ENCODE results near the gene FOXP4.

Gene FOXP4

GRCh38 chr6:41602422-41602743 lies 56.2 kb downstream of the FOXP4 start:
- H3K27ac ChIP-seq = no peak overlapping the region
- TF ChIP-seq ZFX (IDR thresholded peaks at IDR 0.05) (no peak), CTCF (conservative IDR thresholded peaks at IDR 0.05) (no peak)

- TF ChIP-seq ZFX (IDR thresholded peaks at IDR 0.05) = no peak
- TF ChIP-seq CTCF (conservative IDR thresholded peaks at IDR 0.05) = peak; percentile 93
- H3K27ac ChIP-seq = no peak overlapping the region
Measured at GRCh38 chr6:41602864-41603608, 56.9 kb downstream of the FOXP4 start.

- no peak for TF ChIP-seq CTCF (conservative IDR thresholded peaks at IDR 0.05)
- TF ChIP-seq ZFX (IDR thresholded peaks at IDR 0.05) = no peak
- H3K27ac ChIP-seq = no peak overlapping the region
Measured at GRCh38 chr6:41604006-41604405, 57.8 kb downstream of the FOXP4 start.

GRCh38 chr6:41605649-41606048 lies 59.5 kb downstream of the FOXP4 start:
- no peak for TF ChIP-seq CTCF (conservative IDR thresholded peaks at IDR 0.05)
- TF ChIP-seq ZFX (IDR thresholded peaks at IDR 0.05) = no peak
- no peak overlapping the region for H3K27ac ChIP-seq

GRCh38 chr6:41607036-41607435 lies 60.9 kb downstream of the FOXP4 start:
- TF ChIP-seq ZFX (IDR thresholded peaks at IDR 0.05) = no peak
- H3K27ac ChIP-seq = no peak overlapping the region

GRCh38 chr6:41607736-41608135 lies 61.6 kb downstream of the FOXP4 start:
- no peak for TF ChIP-seq ZFX (IDR thresholded peaks at IDR 0.05)
- no peak for TF ChIP-seq CTCF (conservative IDR thresholded peaks at IDR 0.05)

GRCh38 chr6:41608443-41609151 lies 62.4 kb downstream of the FOXP4 start:
- H3K27ac ChIP-seq = no peak overlapping the region
- TF ChIP-seq ZFX (IDR thresholded peaks at IDR 0.05) = no peak

More at GRCh38 chr6:41607736-41608135, 61.6 kb downstream of the FOXP4 start:
- H3K27ac ChIP-seq = no peak overlapping the region

GRCh38 chr6:41614715-41615114 lies 68.5 kb downstream of the FOXP4 start:
- no peak for TF ChIP-seq ZFX (IDR thresholded peaks at IDR 0.05)
- no peak for TF ChIP-seq CTCF (conservative IDR thresholded peaks at IDR 0.05)
- no peak overlapping the region for H3K27ac ChIP-seq
